ENCODE measurements around the gene DCST1. TPM values are rescaled to one million over a fixed set of nuclear protein-coding genes. Genes with fewer than 3 reads are reported as not detected.

DCST1 gene
- total and polyA plus RNA-seq, 2 experiments from 2014 or later = not detected

DNA sequence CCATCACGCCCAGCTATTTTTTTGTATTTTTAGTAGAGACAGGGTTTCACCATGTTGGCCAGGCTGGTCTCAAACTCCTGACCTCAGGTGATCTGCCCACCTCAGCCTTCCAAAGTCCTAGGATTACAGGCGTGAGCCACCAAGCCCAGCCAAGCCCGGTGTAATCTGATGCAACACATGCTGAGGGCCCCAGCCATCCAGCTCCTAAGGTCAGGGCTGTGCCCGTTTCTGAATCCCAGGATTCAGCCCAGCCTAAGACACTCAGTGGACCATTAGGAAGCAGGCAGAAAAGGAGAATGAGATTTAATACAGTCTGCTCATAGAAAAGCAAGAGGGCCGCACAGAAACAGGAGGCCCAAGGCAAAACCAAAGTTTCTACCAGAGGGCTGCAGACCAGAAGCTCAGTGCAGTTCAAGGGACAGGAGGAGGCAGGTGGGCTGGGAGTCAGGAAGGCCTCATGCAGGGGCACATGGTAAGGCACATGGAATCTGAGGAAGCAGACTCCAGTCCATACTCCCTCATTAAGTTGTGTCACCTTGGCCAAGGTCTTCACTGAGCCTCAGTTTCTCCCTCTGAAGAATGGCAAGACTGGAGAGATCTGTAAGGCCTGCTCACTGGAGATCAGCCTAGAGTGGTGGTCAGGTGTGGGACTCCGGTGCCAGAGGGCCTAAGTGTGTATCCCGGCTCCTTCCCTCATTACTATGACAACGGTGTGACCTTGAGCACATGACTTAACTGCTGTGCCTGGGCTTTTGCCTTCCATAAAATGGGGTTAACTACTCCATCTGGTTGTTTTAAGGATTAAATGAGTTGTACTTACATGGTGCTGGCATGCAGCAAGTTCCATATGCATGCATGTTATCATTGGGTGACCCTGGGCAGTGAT lies 15.1 kb downstream of the DCST1 start:
- Histone ChIP-seq H3F3A (ENCODE audit: insufficient read depth) (peaks cover 10% of the 10 kb centered on the region), H3K27me3 (replicated peaks; ENCODE audit: insufficient read depth) (no peaks in the 10 kb centered on the region), H3K36me3 (ENCODE audit: low read depth) (no peaks in the 10 kb centered on the region), H3K4me3 (no peak overlapping the region), H4K20me1 (ENCODE audit: insufficient read depth) (no peaks in the 10 kb centered on the region), H3K27ac (no peak overlapping the region), H3K9ac (no peak overlapping the region), H3K79me2 (ENCODE audit: insufficient read depth) (no peaks in the 10 kb centered on the region), H3K9me3 (ENCODE audit: low read depth) (no peaks in the 10 kb centered on the region), H3K9me2 (ENCODE audit: insufficient read depth) (no peaks in the 10 kb centered on the region), H3K4me2 (ENCODE audit: unreplicated experiment) (no peak overlapping the region), H2AFZ (no peak overlapping the region), H3K4me1 (ENCODE audit: insufficient read depth) (peaks cover 16% of the 10 kb centered on the region)
- no peak for DNase-seq
- TF ChIP-seq EZH2 (IDR thresholded peaks at IDR 0.05; ENCODE audit: insufficient read depth, poor library complexity, severe bottlenecking) = no peak
- no peak for TF ChIP-seq EZH2phosphoT487 (IDR thresholded peaks at IDR 0.05; ENCODE audit: insufficient read depth, low read depth)
- WGBS, 2 experiments (ENCODE audit: low coverage in 1 of 2, low lambda C conversion rate in 2 of 2, missing lambda C conversion rate in 2 of 2) = 95 to 97% methylated on average over 8 of the region's 8 CpGs
- in situ Hi-C loops (cut with MboI) = no loop called here

DNA sequence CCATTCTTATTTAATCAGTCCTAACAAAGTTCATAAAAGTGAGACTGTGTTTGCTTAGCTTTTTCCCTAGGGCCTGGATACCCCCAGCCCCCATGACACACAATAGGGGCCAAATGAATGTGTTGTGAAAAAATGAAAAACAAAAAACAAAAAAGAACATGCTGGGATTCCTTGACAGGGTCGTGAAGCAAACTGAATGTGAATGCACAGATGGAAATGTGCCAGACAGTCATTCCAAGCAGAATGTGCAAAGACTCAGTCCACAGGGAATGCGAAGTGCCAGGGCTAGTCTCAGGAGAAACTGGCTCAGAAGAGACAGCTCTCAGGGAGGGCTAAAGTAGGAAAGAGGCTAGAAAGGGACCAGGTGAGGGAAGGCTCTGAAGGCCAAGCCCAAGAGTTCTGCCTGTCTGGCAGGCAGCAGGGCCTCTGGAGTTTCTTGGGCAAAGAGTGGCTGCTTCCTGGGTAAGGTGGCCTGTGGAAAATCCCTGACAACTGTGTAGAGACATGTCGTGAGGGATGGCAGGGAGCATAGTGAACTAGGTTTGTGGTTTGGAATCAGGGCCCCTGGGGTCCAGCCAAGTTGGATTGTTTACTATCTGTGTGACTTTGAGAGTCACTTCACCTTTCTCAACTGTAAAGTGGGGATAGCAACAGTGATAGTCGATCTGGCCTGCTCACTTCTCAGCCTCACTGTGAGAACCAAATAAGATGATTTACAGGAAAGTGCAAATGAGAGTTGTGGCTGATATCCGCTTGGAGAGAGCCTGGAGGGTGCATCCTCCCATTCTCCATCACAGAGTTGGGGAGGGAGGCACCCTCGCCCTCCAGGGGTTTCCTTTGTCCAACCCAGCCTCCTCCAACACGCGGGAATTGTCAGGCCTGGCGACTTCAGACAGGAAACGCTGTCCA lies 16.3 kb downstream of the DCST1 start:
- Histone ChIP-seq H3K79me2 (ENCODE audit: insufficient read depth) (no peaks in the 10 kb centered on the region), H3K27ac (no peak overlapping the region), H3K9ac (peak overlapping the region; percentile 59), H3K4me2 (ENCODE audit: unreplicated experiment) (peak overlapping the region; percentile 73), H3K27me3 (replicated peaks; ENCODE audit: insufficient read depth) (no peaks in the 10 kb centered on the region), H3K36me3 (ENCODE audit: low read depth) (no peaks in the 10 kb centered on the region), H2AFZ (peak overlapping the region; percentile 90), H3K9me3 (ENCODE audit: low read depth) (no peaks in the 10 kb centered on the region), H3K9me2 (ENCODE audit: insufficient read depth) (no peaks in the 10 kb centered on the region), H3K4me1 (ENCODE audit: insufficient read depth) (peaks cover 13% of the 10 kb centered on the region), H3F3A (ENCODE audit: insufficient read depth) (peaks cover 10% of the 10 kb centered on the region), H4K20me1 (ENCODE audit: insufficient read depth) (no peaks in the 10 kb centered on the region), H3K4me3 (peak overlapping the region; percentile 74)
- TF ChIP-seq EZH2 (IDR thresholded peaks at IDR 0.05; ENCODE audit: insufficient read depth, poor library complexity, severe bottlenecking) = no peak
- TF ChIP-seq EZH2phosphoT487 (IDR thresholded peaks at IDR 0.05; ENCODE audit: insufficient read depth, low read depth) = no peak
- DNase-seq = peak; percentile 56
- WGBS, 2 experiments (ENCODE audit: low coverage in 1 of 2, low lambda C conversion rate in 2 of 2, missing lambda C conversion rate in 2 of 2) = 16 to 18% methylated on average over 7 to 10 of the region's 10 CpGs
- in situ Hi-C loops (cut with MboI) = no loop called here

DNA sequence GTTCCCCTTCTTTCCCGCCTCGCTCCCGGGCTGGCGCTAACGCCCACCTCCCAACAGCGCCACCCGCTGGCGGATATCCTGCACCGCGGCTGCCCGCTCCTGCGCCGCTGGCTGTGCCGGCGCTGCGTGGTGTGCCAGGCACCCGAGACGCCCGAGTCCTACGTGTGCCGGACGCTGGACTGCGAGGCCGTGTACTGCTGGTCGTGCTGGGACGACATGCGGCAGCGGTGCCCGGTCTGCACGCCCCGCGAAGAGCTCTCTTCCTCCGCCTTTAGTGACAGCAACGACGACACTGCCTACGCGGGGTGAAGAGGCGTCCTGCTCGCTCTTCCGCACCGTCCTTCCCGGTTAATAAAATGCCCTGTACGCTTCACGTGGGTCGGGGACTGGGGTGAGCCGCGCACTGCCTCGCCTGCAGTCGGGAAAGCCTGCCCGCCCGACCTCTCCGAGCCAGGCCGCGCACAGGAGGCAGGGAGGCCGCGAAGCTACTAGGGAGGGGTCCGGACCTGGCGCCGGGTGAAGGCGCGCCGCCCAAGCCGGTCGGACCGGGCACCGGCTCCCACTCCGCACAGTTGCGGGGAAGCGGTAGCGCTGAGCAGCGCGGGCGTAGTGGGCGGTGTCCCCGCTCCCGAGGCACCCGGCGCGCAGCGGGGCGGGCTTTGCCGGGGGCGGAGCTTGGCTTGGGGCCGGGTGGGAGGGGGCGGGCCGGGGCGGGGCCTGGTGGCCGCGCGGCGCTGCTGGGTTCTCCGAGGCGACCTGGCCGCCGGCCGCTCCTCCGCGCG lies 17.1 kb downstream of the DCST1 start, which contains the start of gene ADAM15:
Gene ADAM15 (plus strand): TSS at position 757 of the 782 bp plus-strand sequence. CDS start 71 bp downstream, outside the sequence.
- H3K9me3 ChIP-seq (ENCODE audit: low read depth) = no peaks in the 10 kb centered on the region
- peak within 1 kb of the TSS; percentile 74 for H3K4me3 ChIP-seq
- 1% methylated on average over 52 to 77 of the region's 99 CpGs for WGBS, 2 experiments (ENCODE audit: low coverage in 1 of 2, low lambda C conversion rate in 2 of 2, missing lambda C conversion rate in 2 of 2)
- H3K36me3 ChIP-seq (ENCODE audit: low read depth) = no peaks in the 10 kb centered on the region
- DNase-seq = peak; percentile 88
- no peaks in the 10 kb centered on the region for H3K9me2 ChIP-seq (ENCODE audit: insufficient read depth)
- H3F3A ChIP-seq (ENCODE audit: insufficient read depth) = peaks cover 10% of the 10 kb centered on the region
- peak within 1 kb of the TSS; percentile 90 for H2AFZ ChIP-seq
- H3K4me2 ChIP-seq (ENCODE audit: unreplicated experiment) = peak within 1 kb of the TSS; percentile 84
- no peaks in the 10 kb centered on the region for H3K79me2 ChIP-seq (ENCODE audit: insufficient read depth)
- H3K27me3 ChIP-seq (replicated peaks; ENCODE audit: insufficient read depth) = no peaks in the 10 kb centered on the region
- in situ Hi-C loops (cut with MboI) = no loop called here
- peaks cover 9% of the 10 kb centered on the region for H3K4me1 ChIP-seq (ENCODE audit: insufficient read depth)
- H4K20me1 ChIP-seq (ENCODE audit: insufficient read depth) = no peaks in the 10 kb centered on the region
- H3K9ac ChIP-seq = peak within 1 kb of the TSS; percentile 75
- peak within 1 kb of the TSS; percentile 29 for H3K27ac ChIP-seq
- TF ChIP-seq EZH2phosphoT487 (IDR thresholded peaks at IDR 0.05; ENCODE audit: insufficient read depth, low read depth) (no peak), EZH2 (IDR thresholded peaks at IDR 0.05; ENCODE audit: insufficient read depth, poor library complexity, severe bottlenecking) (no peak)

All from GM23248 (cell line).